ENCODE data around the gene SAA2. TPM values are rescaled to one million over a fixed set of nuclear protein-coding genes. Genes with fewer than 3 reads are reported as not detected.

Gene SAA2
- total and polyA plus RNA-seq, 2 of the 4 experiments (the other 2 are of a cell fraction): not detected

- peaks cover 4% of the 10 kb centered on the region for H3K9me1 ChIP-seq (ENCODE audit: insufficient read depth, low read length)
- H3K9ac ChIP-seq (ENCODE audit: low read depth, low read length): no peak overlapping the region
- ATAC-seq (ENCODE audit: low read depth) (peak; percentile 29; the same call in 1 of the 2 replicates), DNase-seq (peak; percentile 39)
- H4K20me1 ChIP-seq (ENCODE audit: insufficient read depth, low read length): no peaks in the 10 kb centered on the region
- no peak overlapping the region for H3K27ac ChIP-seq (ENCODE audit: insufficient read depth, low read length)
- no peak overlapping the region for H3K4me2 ChIP-seq (ENCODE audit: low read depth, low read length)
- dilution Hi-C loops (cut with HindIII; ENCODE audit: low sequenced_read_pairs, unreplicated experiment) (no loop called here), intact Hi-C loops (cut with micrococcal nuclease) (no loop called here), in situ Hi-C loops (cut with MboI; ENCODE audit: low sequenced_read_pairs) (no loop called here)
- no peak overlapping the region for H3K18ac ChIP-seq (ENCODE audit: low read depth, low read length)
- no peak overlapping the region for H3K4me3 ChIP-seq (ENCODE audit: insufficient read depth, low read depth, low read length)
- H3K79me1 ChIP-seq (ENCODE audit: low read depth in 1 of 2, low read length in 2 of 2): no peaks in the 10 kb centered on the region; a peak in 1 of 4 replicates
- no peak overlapping the region for H4K8ac ChIP-seq (ENCODE audit: low read depth in 2 of 2, low read length in 2 of 2)
- no CpG with 5 or more reads among the region's 1 CpG for WGBS, 2 experiments (ENCODE audit: extremely low coverage in 2 of 2, insufficient read length in 1 of 2)
- H3K4ac ChIP-seq (ENCODE audit: low read depth, low read length): no peak overlapping the region
- POLR2A ChIA-PET (ENCODE audit: unreplicated experiment): no interaction called here
- no peaks in the 10 kb centered on the region for H3K4me1 ChIP-seq (ENCODE audit: control insufficient read depth, insufficient read depth, low read length)
- H4K91ac ChIP-seq (ENCODE audit: insufficient read depth, low read depth, low read length): no peak overlapping the region
- H3K14ac ChIP-seq (replicated peaks; ENCODE audit: low read depth, low read length): no peak overlapping the region
- no peak overlapping the region for H2AFZ ChIP-seq (replicated peaks; ENCODE audit: low read length, poor library complexity)
- no peak overlapping the region for H2BK15ac ChIP-seq (ENCODE audit: low read depth, low read length)
- no peak overlapping the region for H4K5ac ChIP-seq (ENCODE audit: low read depth, low read length)
- no TSS peak for BruUV-seq (replicated peaks)
- H3K56ac ChIP-seq (ENCODE audit: extremely low read depth, insufficient read depth, low read length): no peak overlapping the region
- no peak overlapping the region for H3K23ac ChIP-seq (ENCODE audit: low read depth, low read length)
- CTCF ChIA-PET: interaction anchor here (0.8 kb wide), 1 partner anchor 42 kb away, joined by 6 read pairs; no protein-coding TSS in a partner anchor
- no peak for TF ChIP-seq CTCF (conservative IDR thresholded peaks at IDR 0.05; ENCODE audit: low read depth, low read length)
- TF ChIP-seq SMC3 (IDR thresholded peaks at IDR 0.05; ENCODE audit: low read depth, low read length): no peak
- no peak for TF ChIP-seq CHD1 (IDR thresholded peaks at IDR 0.05; ENCODE audit: low read depth, low read length)
- no peak for TF ChIP-seq USF2 (IDR thresholded peaks at IDR 0.05; ENCODE audit: low read depth, low read length)
- no peak for TF ChIP-seq MAFK (IDR thresholded peaks at IDR 0.05; ENCODE audit: low read depth, low read length)
- TF ChIP-seq BHLHE40 (IDR thresholded peaks at IDR 0.05; ENCODE audit: low read depth, low read length): no peak
- no peak for TF ChIP-seq CEBPB (IDR thresholded peaks at IDR 0.05; ENCODE audit: low read depth, low read length)
- TF ChIP-seq FOS (IDR thresholded peaks at IDR 0.05; ENCODE audit: low read depth, low read length): no peak
- TF ChIP-seq MAZ (IDR thresholded peaks at IDR 0.05; ENCODE audit: borderline replicate concordance, low read depth, low read length): no peak
- no peak for TF ChIP-seq MXI1 (IDR thresholded peaks at IDR 0.05; ENCODE audit: borderline replicate concordance, low read depth, low read length)
- TF ChIP-seq, protein P1, sequence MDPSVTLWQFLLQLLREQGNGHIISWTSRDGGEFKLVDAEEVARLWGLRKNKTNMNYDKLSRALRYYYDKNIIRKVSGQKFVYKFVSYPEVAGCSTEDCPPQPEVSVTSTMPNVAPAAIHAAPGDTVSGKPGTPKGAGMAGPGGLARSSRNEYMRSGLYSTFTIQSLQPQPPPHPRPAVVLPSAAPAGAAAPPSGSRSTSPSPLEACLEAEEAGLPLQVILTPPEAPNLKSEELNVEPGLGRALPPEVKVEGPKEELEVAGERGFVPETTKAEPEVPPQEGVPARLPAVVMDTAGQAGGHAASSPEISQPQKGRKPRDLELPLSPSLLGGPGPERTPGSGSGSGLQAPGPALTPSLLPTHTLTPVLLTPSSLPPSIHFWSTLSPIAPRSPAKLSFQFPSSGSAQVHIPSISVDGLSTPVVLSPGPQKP (IDR thresholded peaks at IDR 0.05; ENCODE audit: borderline replicate concordance, low read depth, low read length): no peak
- H2AK9ac ChIP-seq (replicated peaks; ENCODE audit: low read depth, low read length, poor library complexity): no peak overlapping the region
- no peaks in the 10 kb centered on the region for H3K9me3 ChIP-seq (ENCODE audit: control insufficient read depth, insufficient read depth, low read length)
- no peak overlapping the region for H2BK20ac ChIP-seq (ENCODE audit: low read depth, low read length)
- H2BK5ac ChIP-seq (ENCODE audit: low read depth, low read length, poor library complexity, severe bottlenecking): no peak overlapping the region
- no peak overlapping the region for H2AK5ac ChIP-seq (ENCODE audit: low read depth, low read length)
- no peaks in the 10 kb centered on the region for H3K27me3 ChIP-seq (ENCODE audit: control insufficient read depth, insufficient read depth, low read length)
- H3K36me3 ChIP-seq (ENCODE audit: control insufficient read depth, insufficient read depth, low read length): peaks cover 24% of the 10 kb centered on the region
- H2BK120ac ChIP-seq (ENCODE audit: low read depth, low read length): no peak overlapping the region
These were observed 37.4 kb upstream of the SAA2 start for GRCh38 chr11:18285841-18286240.

Data from IMR-90 (cell line).